ENCODE results near the gene CABLES1. TPM values are rescaled to one million over a fixed set of nuclear protein-coding genes. Genes with fewer than 3 reads are reported as not detected.

CABLES1 gene
- polyA plus RNA-seq, 3 donors: 0.09 to 0.15 TPM; not detected in 1

GRCh38 chr18:23269928-23270327, 134.6 kb downstream of the CABLES1 start:
- H3K36me3 ChIP-seq (replicated peaks in 1 of 2; ENCODE audit: control insufficient read depth in 1 of 2, insufficient read depth in 2 of 2, low read length in 2 of 2): no peaks in the 10 kb centered on the region
- H3K27ac ChIP-seq (ENCODE audit: low read depth in 1 of 2, low read length in 2 of 2): no peak overlapping the region
- H3K4me1 Mint-ChIP-seq: peaks cover 9% of the 10 kb centered on the region
- H3K9me3 ChIP-seq (replicated peaks in 1 of 2; ENCODE audit: control insufficient read depth in 1 of 2, insufficient read depth in 1 of 2, low read length in 2 of 2): peaks cover 15 to 16% of the 10 kb centered on the region in 2 donors
- H3K9me3 Mint-ChIP-seq: peaks cover 11 to 30% (median 23%) of the 10 kb centered on the region in 7 donors
- no peaks in the 10 kb centered on the region for H3K27me3 ChIP-seq (ENCODE audit: control insufficient read depth in 2 of 2, insufficient read depth in 2 of 2, low read length in 2 of 2)
- no CpG with 5 or more reads among the region's 2 CpGs for WGBS (ENCODE audit: insufficient coverage)
- no peak overlapping the region for H3K4me2 ChIP-seq (replicated peaks; ENCODE audit: extremely low read depth, low read length, poor library complexity, severe bottlenecking)
- no peak overlapping the region for H3K9ac ChIP-seq (ENCODE audit: insufficient read depth, low read length, poor library complexity, severe bottlenecking)
- H3K4me1 ChIP-seq (ENCODE audit: control insufficient read depth in 1 of 2, insufficient read depth in 2 of 2, low read length in 2 of 2): no peaks in the 10 kb centered on the region
- intact Hi-C loops (cut with micrococcal nuclease): no loop called here
- H3K79me2 ChIP-seq (ENCODE audit: insufficient read depth, low read length): no peaks in the 10 kb centered on the region
- H3K36me3 Mint-ChIP-seq: peaks cover 4% of the 10 kb centered on the region in 2 donors
- H3K27ac Mint-ChIP-seq: no peak overlapping the region
- H4K20me1 ChIP-seq (ENCODE audit: insufficient read depth, low read length): no peaks in the 10 kb centered on the region
- H3K27me3 Mint-ChIP-seq (ENCODE audit: low read depth in 3 of 3): peaks cover 0 to 4% (median 1%) of the 10 kb centered on the region in 3 donors
- H3K4me3 ChIP-seq (replicated peaks in 1 of 3; ENCODE audit: low read depth in 2 of 3, low read length in 3 of 3): no peak overlapping the region
- no peak overlapping the region for H3K4me3 Mint-ChIP-seq
- DNase-seq: no peak
- H2AFZ ChIP-seq (ENCODE audit: insufficient read depth, low read depth, low read length, poor library complexity, severe bottlenecking): no peak overlapping the region
- no peak for TF ChIP-seq CTCF (IDR thresholded peaks at IDR 0.05)

- H4K20me1 ChIP-seq (ENCODE audit: insufficient read depth, low read length): no peaks in the 10 kb centered on the region
- H3K4me3 Mint-ChIP-seq: no peak overlapping the region
- no peak overlapping the region for H3K9ac ChIP-seq (ENCODE audit: insufficient read depth, low read length, poor library complexity, severe bottlenecking)
- peaks cover 15 to 16% of the 10 kb centered on the region in 2 donors for H3K9me3 ChIP-seq (replicated peaks in 1 of 2; ENCODE audit: control insufficient read depth in 1 of 2, insufficient read depth in 1 of 2, low read length in 2 of 2)
- peaks cover 4% of the 10 kb centered on the region in 2 donors for H3K36me3 Mint-ChIP-seq
- intact Hi-C loops (cut with micrococcal nuclease): no loop called here
- peak in 2 of 3 donors; percentile 32 to 63 for DNase-seq
- H3K36me3 ChIP-seq (replicated peaks in 1 of 2; ENCODE audit: control insufficient read depth in 1 of 2, insufficient read depth in 2 of 2, low read length in 2 of 2): no peaks in the 10 kb centered on the region
- H3K27ac ChIP-seq (ENCODE audit: low read depth in 1 of 2, low read length in 2 of 2): no peak overlapping the region
- no peak overlapping the region for H3K4me2 ChIP-seq (replicated peaks; ENCODE audit: extremely low read depth, low read length, poor library complexity, severe bottlenecking)
- no peaks in the 10 kb centered on the region for H3K79me2 ChIP-seq (ENCODE audit: insufficient read depth, low read length)
- WGBS (ENCODE audit: insufficient coverage): no CpG with 5 or more reads among the region's 4 CpGs
- H3K9me3 Mint-ChIP-seq: peaks cover 11 to 30% (median 23%) of the 10 kb centered on the region in 7 donors
- H3K27me3 Mint-ChIP-seq (ENCODE audit: low read depth in 3 of 3): peaks cover 0 to 5% (median 1%) of the 10 kb centered on the region in 3 donors
- no peaks in the 10 kb centered on the region for H3K27me3 ChIP-seq (ENCODE audit: control insufficient read depth in 2 of 2, insufficient read depth in 2 of 2, low read length in 2 of 2)
- no peak for TF ChIP-seq CTCF (IDR thresholded peaks at IDR 0.05)
- peaks cover 6% of the 10 kb centered on the region for H3K4me1 Mint-ChIP-seq
- no peaks in the 10 kb centered on the region for H3K4me1 ChIP-seq (ENCODE audit: control insufficient read depth in 1 of 2, insufficient read depth in 2 of 2, low read length in 2 of 2)
- no peak overlapping the region for H3K4me3 ChIP-seq (replicated peaks in 1 of 3; ENCODE audit: low read depth in 2 of 3, low read length in 3 of 3)
- H2AFZ ChIP-seq (ENCODE audit: insufficient read depth, low read depth, low read length, poor library complexity, severe bottlenecking): no peak overlapping the region
- peak overlapping the region in 1 of 7 donors; percentile 67 for H3K27ac Mint-ChIP-seq
These were observed 135.8 kb downstream of the CABLES1 start for GRCh38 chr18:23270986-23271680.
